Measurements from ENCODE around the gene CLDN9. TPM values are rescaled to one million over a fixed set of nuclear protein-coding genes. Genes with fewer than 3 reads are reported as not detected.

CLDN9 gene
- total and polyA plus RNA-seq, 9 of the 15 experiments (the other 6 are each of a cell fraction or from before 2014, with no cell fraction given), result 0.12 to 0.44 (median 0.22) TPM; not detected in 4

DNA sequence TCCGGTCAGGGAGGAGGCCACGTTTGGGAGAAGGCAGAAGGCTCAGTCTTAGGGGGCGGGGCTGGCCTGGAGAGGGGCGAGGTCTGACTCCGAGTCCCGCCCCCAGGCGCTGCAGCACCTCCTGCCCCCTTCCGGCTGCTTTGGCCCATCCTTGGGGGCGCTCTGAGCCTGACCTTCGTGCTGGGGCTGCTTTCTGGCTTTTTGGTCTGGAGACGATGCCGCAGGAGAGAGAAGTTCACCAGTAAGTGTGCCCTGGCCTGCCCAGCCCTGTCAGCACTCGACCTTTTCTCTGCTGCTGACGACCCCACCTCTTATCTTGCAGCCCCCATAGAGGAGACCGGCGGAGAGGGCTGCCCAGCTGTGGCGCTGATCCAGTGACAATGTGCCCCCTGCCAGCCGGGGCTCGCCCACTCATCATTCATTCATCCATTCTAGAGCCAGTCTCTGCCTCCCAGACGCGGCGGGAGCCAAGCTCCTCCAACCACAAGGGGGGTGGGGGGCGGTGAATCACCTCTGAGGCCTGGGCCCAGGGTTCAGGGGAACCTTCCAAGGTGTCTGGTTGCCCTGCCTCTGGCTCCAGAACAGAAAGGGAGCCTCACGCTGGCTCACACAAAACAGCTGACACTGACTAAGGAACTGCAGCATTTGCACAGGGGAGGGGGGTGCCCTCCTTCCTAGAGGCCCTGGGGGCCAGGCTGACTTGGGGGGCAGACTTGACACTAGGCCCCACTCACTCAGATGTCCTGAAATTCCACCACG is 8.9 kb downstream of the CLDN9 start (continued):
- TF ChIP-seq, protein P1, sequence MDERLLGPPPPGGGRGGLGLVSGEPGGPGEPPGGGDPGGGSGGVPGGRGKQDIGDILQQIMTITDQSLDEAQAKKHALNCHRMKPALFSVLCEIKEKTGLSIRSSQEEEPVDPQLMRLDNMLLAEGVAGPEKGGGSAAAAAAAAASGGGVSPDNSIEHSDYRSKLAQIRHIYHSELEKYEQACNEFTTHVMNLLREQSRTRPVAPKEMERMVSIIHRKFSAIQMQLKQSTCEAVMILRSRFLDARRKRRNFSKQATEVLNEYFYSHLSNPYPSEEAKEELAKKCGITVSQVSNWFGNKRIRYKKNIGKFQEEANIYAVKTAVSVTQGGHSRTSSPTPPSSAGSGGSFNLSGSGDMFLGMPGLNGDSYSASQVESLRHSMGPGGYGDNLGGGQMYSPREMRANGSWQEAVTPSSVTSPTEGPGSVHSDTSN (CRISPR knock-in tag; IDR thresholded peaks at IDR 0.05; ENCODE audit: low read depth), result no peak
- TF ChIP-seq, protein P1 (tag; conservative IDR thresholded peaks at IDR 0.05; ENCODE audit: low read depth), result no peak
- TF ChIP-seq CBFA2T3 (IDR thresholded peaks at IDR 0.05), result no peak
- no peak for TF ChIP-seq MAFF (IDR thresholded peaks at IDR 0.05; ENCODE audit: low read length)
- TF ChIP-seq ARNT (IDR thresholded peaks at IDR 0.05), result no peak
- no peak for TF ChIP-seq ZNF695 (CRISPR knock-in tag; IDR thresholded peaks at IDR 0.05)
- TF ChIP-seq ARID1B (IDR thresholded peaks at IDR 0.05), result no peak
- no peak for TF ChIP-seq ZNF239 (CRISPR knock-in tag; IDR thresholded peaks at IDR 0.05)
- TF ChIP-seq ZNF23 (CRISPR knock-in tag; IDR thresholded peaks at IDR 0.05), result no peak
- TF ChIP-seq HDAC2 (IDR thresholded peaks at IDR 0.05), result 0 out of 2 replicates have a peak, but pooled peaks have one; percentile 29
- TF ChIP-seq RUNX1 (IDR thresholded peaks at IDR 0.05; ENCODE audit: low read depth), result no peak
- TF ChIP-seq YY1 (IDR thresholded peaks at IDR 0.05; ENCODE audit: borderline replicate concordance in 1 of 3, control insufficient read depth in 1 of 3, extremely low read depth in 1 of 3, insufficient read depth in 3 of 3, insufficient read length in 1 of 3, insufficient replicate concordance in 2 of 3, low read depth in 1 of 3, low read length in 2 of 3), result no peak
- TF ChIP-seq, protein P2, sequence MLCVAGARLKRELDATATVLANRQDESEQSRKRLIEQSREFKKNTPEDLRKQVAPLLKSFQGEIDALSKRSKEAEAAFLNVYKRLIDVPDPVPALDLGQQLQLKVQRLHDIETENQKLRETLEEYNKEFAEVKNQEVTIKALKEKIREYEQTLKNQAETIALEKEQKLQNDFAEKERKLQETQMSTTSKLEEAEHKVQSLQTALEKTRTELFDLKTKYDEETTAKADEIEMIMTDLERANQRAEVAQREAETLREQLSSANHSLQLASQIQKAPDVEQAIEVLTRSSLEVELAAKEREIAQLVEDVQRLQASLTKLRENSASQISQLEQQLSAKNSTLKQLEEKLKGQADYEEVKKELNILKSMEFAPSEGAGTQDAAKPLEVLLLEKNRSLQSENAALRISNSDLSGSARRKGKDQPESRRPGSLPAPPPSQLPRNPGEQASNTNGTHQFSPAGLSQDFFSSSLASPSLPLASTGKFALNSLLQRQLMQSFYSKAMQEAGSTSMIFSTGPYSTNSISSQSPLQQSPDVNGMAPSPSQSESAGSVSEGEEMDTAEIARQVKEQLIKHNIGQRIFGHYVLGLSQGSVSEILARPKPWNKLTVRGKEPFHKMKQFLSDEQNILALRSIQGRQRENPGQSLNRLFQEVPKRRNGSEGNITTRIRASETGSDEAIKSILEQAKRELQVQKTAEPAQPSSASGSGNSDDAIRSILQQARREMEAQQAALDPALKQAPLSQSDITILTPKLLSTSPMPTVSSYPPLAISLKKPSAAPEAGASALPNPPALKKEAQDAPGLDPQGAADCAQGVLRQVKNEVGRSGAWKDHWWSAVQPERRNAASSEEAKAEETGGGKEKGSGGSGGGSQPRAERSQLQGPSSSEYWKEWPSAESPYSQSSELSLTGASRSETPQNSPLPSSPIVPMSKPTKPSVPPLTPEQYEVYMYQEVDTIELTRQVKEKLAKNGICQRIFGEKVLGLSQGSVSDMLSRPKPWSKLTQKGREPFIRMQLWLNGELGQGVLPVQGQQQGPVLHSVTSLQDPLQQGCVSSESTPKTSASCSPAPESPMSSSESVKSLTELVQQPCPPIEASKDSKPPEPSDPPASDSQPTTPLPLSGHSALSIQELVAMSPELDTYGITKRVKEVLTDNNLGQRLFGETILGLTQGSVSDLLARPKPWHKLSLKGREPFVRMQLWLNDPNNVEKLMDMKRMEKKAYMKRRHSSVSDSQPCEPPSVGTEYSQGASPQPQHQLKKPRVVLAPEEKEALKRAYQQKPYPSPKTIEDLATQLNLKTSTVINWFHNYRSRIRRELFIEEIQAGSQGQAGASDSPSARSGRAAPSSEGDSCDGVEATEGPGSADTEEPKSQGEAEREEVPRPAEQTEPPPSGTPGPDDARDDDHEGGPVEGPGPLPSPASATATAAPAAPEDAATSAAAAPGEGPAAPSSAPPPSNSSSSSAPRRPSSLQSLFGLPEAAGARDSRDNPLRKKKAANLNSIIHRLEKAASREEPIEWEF (CRISPR knock-in tag; IDR thresholded peaks at IDR 0.05), result no peak
- no peak for TF ChIP-seq ZFP36 (IDR thresholded peaks at IDR 0.05; ENCODE audit: low read depth, low read length, partially characterized antibody)
- TF ChIP-seq NONO (IDR thresholded peaks at IDR 0.05; ENCODE audit: low read depth in 2 of 2, low read length in 1 of 2), result no peak
- TF ChIP-seq ZFP1 (CRISPR knock-in tag; IDR thresholded peaks at IDR 0.05), result no peak
- TF ChIP-seq ZNF124 (CRISPR knock-in tag; IDR thresholded peaks at IDR 0.05), result no peak
- no peak for TF ChIP-seq XRCC4 (IDR thresholded peaks at IDR 0.05; ENCODE audit: extremely low read depth, insufficient read depth, insufficient read length)
- TF ChIP-seq LARP7 (IDR thresholded peaks at IDR 0.05), result no peak
- no peak for TF ChIP-seq CBFA2T2 (conservative IDR thresholded peaks at IDR 0.05)
- TF ChIP-seq MEF2D (tag; conservative IDR thresholded peaks at IDR 0.05; ENCODE audit: low read depth), result no peak
- no peak for TF ChIP-seq ZSCAN32 (CRISPR knock-in tag; IDR thresholded peaks at IDR 0.05)
